ENCODE measurements around the gene SYT15B. TPM values are rescaled to one million over a fixed set of nuclear protein-coding genes. Genes with fewer than 3 reads are reported as not detected.
"Not testable (repeated sequence)": the region's sequence is repeated elsewhere in the genome, so short reads cannot be mapped to it uniquely, and the experiment has no call there.

The SYT15B gene
- total RNA-seq: 1 to 10 TPM in 1 of 4 donors, under 1 TPM in 3; 0.29 to 1.6 (median 0.91) TPM

DNA sequence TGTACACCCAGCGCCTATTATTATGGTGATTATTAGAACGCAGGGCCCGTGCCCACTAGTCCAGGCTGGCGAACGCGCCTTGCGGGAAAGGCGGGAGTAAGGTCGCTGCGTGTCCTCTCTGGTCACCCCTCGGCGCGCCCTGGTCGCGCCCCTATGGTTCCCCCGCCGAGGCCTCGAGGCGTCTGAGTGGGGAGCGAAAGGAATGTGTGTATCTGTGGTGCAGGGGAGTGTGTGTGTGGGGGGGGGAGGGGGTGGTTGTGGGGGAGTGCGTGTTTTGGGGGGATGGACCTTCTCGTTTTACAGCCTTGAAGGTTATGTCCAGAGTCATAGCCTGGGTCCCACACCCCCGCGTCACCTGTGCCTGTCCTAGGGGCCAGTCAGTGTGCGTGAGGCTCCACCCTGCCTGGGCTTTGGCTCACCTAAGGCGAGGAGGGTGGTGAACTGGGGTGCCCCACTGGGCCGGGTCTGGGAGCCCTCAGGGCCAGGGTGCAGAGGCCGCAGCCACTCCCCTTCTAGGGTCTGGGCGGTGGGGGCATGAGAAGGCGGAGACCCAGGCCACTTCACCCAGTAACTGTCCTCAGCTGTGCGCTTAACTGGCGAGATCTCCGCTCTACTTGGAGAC, at the start of gene SYT15B:
Gene SYT15B, minus strand, starts transcription at position 39 of the 622 bp plus-strand sequence. CDS start 952 bp downstream, outside the sequence.
- H3K36me3 ChIP-seq; in situ Hi-C loops (cut with MboI; ENCODE audit: low sequenced_read_pairs in 4 of 4); H3K4me1 ChIP-seq; ATAC-seq; H3K27ac ChIP-seq; intact Hi-C loops (cut with DNase I; ENCODE audit: low total_unique reads); DNase-seq; H3K27me3 ChIP-seq; H3K9me3 ChIP-seq: not testable (repeated sequence)
- H3K4me3 ChIP-seq: peak within 1 kb of the TSS in 1 of 4 donors; percentile 18

- H3K27ac ChIP-seq; DNase-seq; in situ Hi-C loops (cut with MboI; ENCODE audit: low sequenced_read_pairs in 4 of 4); H3K4me3 ChIP-seq; H3K4me1 ChIP-seq; H3K36me3 ChIP-seq; H3K27me3 ChIP-seq; intact Hi-C loops (cut with DNase I; ENCODE audit: low total_unique reads); H3K9me3 ChIP-seq; ATAC-seq: not testable (repeated sequence)
Measured at GRCh38 chr10:47779590-47779989, 16.2 kb upstream of the SYT15B start.

GRCh38 chr10:47775361-47776231, 12.2 kb upstream of the SYT15B start:
- in situ Hi-C loops (cut with MboI; ENCODE audit: low sequenced_read_pairs in 4 of 4); H3K27me3 ChIP-seq; ATAC-seq; H3K4me3 ChIP-seq; DNase-seq; H3K4me1 ChIP-seq; H3K9me3 ChIP-seq; H3K27ac ChIP-seq; H3K36me3 ChIP-seq; intact Hi-C loops (cut with DNase I; ENCODE audit: low total_unique reads): not testable (repeated sequence)

GRCh38 chr10:47770745-47771144, 7.4 kb upstream of the SYT15B start:
- H3K27me3 ChIP-seq; H3K36me3 ChIP-seq; H3K27ac ChIP-seq; H3K4me3 ChIP-seq; in situ Hi-C loops (cut with MboI; ENCODE audit: low sequenced_read_pairs in 4 of 4); DNase-seq; H3K9me3 ChIP-seq; intact Hi-C loops (cut with DNase I; ENCODE audit: low total_unique reads); ATAC-seq; H3K4me1 ChIP-seq: not testable (repeated sequence)

- H3K27me3 ChIP-seq; DNase-seq; ATAC-seq; H3K36me3 ChIP-seq; H3K4me1 ChIP-seq; H3K27ac ChIP-seq; H3K4me3 ChIP-seq; intact Hi-C loops (cut with DNase I; ENCODE audit: low total_unique reads); in situ Hi-C loops (cut with MboI; ENCODE audit: low sequenced_read_pairs in 4 of 4); H3K9me3 ChIP-seq: not testable (repeated sequence)
Measured at GRCh38 chr10:47768578-47769115, 5.3 kb upstream of the SYT15B start.

- ATAC-seq; H3K9me3 ChIP-seq; H3K4me3 ChIP-seq; H3K27ac ChIP-seq; H3K27me3 ChIP-seq; intact Hi-C loops (cut with DNase I; ENCODE audit: low total_unique reads); in situ Hi-C loops (cut with MboI; ENCODE audit: low sequenced_read_pairs in 4 of 4); H3K36me3 ChIP-seq; H3K4me1 ChIP-seq; DNase-seq: not testable (repeated sequence)
Measured at GRCh38 chr10:47768085-47768484, 4.7 kb upstream of the SYT15B start.

DNA sequence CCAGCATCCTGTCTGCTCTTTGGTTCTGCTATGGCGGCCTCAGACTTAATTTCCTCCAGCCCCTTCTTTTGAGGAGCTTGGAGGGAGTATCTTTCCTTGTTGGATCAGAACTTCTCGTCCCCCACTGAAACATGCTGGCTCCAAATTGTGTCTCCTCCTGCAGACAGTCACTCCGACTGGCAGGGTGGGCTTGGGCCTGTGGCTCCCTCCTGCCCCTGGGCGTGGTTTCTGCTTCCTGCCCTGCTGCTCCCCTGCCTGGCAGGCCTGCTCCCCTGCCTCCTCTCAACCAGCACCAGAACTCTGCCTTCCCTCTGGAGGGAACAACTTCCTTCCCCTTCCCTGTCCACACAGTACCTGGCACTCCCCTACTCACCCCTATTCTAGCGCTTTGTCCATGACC, 3.8 kb upstream of the SYT15B start:
- H3K4me3 ChIP-seq; intact Hi-C loops (cut with DNase I; ENCODE audit: low total_unique reads); H3K27ac ChIP-seq; in situ Hi-C loops (cut with MboI; ENCODE audit: low sequenced_read_pairs in 4 of 4); H3K9me3 ChIP-seq; H3K4me1 ChIP-seq; H3K27me3 ChIP-seq; ATAC-seq; H3K36me3 ChIP-seq; DNase-seq: not testable (repeated sequence)

DNA sequence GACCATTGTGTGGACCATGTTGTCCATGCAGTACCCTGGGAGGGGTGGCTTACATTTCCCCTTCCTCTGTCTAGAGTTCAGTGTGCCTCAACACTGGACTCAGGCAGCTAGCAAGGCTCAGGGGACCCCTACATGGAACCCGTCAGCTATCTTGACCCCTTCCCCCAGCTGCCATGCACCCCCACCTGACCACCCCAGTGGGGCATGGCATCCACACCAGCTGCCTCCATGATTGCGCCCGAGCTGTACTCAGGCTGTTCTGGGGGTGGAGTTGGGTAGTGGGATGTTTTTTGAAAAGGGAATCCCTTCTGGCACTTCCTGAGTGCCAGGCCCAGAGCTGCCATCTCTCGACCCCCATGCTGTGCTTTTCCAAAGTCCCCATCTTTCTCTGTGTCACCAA, 1.8 kb upstream of the SYT15B start:
- intact Hi-C loops (cut with DNase I; ENCODE audit: low total_unique reads); ATAC-seq; H3K4me1 ChIP-seq: not testable (repeated sequence)

DNA sequence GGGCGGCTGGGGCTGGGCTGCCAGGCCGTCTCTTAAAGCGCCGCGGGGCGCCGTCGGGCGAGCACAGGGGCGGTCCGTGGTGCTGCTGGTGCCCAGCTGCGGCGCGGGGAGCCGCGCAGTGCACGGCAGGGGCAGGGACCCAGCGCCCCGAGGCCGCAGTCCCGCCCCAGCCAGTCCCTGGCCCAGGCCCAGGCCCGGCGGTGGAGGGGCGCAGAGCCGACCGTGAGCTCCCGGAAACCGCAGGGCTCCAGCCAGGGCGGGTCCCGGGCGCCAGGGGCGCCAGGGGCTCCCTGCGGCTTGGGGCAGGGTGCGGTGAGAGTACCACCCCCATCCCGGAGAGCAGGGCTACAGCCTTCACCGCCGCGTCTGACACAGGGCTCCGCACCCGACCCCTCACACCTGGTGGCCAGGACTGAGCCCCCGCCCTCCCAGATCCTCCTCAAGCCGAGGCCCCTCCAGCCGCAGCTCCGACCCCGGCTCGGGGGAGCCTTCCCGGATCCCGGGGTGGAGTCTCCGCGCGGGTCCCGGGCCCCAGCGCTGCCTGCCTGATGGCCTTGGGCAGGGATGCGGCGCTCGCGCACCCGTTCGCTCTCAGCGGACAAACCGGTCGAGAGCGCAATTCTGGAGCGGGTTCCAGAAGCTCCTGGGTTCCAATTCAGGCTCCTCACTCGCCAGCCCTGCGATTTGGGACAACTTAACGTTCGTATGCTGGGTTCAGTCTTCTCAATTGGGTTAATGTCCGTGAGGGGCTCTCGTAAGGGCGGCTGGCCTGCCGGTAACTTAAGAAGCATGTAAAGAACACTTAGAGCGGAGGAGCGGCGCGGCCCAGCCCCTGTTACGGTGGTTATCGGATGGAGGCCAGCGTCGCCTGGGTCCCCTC, 478 bp downstream of the SYT15B start:
- H3K4me3 ChIP-seq: peak overlapping the region in 1 of 4 donors; percentile 18

More for the DNA sequence above, 1.8 kb upstream of the SYT15B start:
- H3K36me3 ChIP-seq; H3K4me3 ChIP-seq; DNase-seq; H3K27me3 ChIP-seq; in situ Hi-C loops (cut with MboI; ENCODE audit: low sequenced_read_pairs in 4 of 4); H3K27ac ChIP-seq; H3K9me3 ChIP-seq: not testable (repeated sequence)

DNA sequence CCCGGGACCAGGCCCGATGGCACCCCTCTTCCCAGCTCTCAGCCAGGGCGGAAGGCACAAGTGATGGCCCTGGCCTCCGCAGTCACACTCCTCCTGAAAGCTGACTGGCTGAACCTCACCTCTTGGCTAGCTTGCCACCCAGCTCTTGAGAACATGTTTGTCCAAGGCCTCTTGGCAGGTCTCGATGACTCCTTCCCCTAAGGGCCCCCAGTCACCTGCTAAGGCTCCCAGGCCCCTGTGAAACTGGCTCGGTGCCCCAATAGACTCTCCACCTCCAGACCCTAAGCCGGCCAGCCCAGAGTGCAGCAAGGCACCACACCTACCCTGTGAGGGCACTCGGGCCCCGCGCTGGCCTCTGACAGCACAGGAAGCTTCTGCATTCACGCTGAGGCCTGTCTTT, 4.5 kb downstream of the SYT15B start:
- ATAC-seq; H3K27me3 ChIP-seq; intact Hi-C loops (cut with DNase I; ENCODE audit: low total_unique reads); in situ Hi-C loops (cut with MboI; ENCODE audit: low sequenced_read_pairs in 4 of 4); H3K4me1 ChIP-seq; H3K36me3 ChIP-seq; DNase-seq; H3K27ac ChIP-seq; H3K9me3 ChIP-seq; H3K4me3 ChIP-seq: not testable (repeated sequence)

More for the DNA sequence above, 478 bp downstream of the SYT15B start:
- H3K27ac ChIP-seq; H3K36me3 ChIP-seq; ATAC-seq; H3K4me1 ChIP-seq; H3K9me3 ChIP-seq; DNase-seq; intact Hi-C loops (cut with DNase I; ENCODE audit: low total_unique reads); in situ Hi-C loops (cut with MboI; ENCODE audit: low sequenced_read_pairs in 4 of 4); H3K27me3 ChIP-seq: not testable (repeated sequence)

GRCh38 chr10:47756169-47756568, 7.2 kb downstream of the SYT15B start:
- H3K4me1 ChIP-seq; H3K9me3 ChIP-seq; ATAC-seq; H3K36me3 ChIP-seq; H3K27ac ChIP-seq; in situ Hi-C loops (cut with MboI; ENCODE audit: low sequenced_read_pairs in 4 of 4); intact Hi-C loops (cut with DNase I; ENCODE audit: low total_unique reads); H3K27me3 ChIP-seq; DNase-seq; H3K4me3 ChIP-seq: not testable (repeated sequence)
